Kidney capillary endothelial cell (primary cell): ENCODE results near the gene ZPR1.
A peak's percentile ranks its signal among the peaks of the same experiment; 100 is the strongest.
"Not testable (repeated sequence)": the region's sequence is repeated elsewhere in the genome, so short reads cannot be mapped to it uniquely, and the experiment has no call there.

Source experiments
- DNase-seq: peaks from one replicate; pipeline ENCODE4 v3.0.0-alpha.2; 2018; ENCODE audit warnings: low spot score

The ZPR1 gene

DNA sequence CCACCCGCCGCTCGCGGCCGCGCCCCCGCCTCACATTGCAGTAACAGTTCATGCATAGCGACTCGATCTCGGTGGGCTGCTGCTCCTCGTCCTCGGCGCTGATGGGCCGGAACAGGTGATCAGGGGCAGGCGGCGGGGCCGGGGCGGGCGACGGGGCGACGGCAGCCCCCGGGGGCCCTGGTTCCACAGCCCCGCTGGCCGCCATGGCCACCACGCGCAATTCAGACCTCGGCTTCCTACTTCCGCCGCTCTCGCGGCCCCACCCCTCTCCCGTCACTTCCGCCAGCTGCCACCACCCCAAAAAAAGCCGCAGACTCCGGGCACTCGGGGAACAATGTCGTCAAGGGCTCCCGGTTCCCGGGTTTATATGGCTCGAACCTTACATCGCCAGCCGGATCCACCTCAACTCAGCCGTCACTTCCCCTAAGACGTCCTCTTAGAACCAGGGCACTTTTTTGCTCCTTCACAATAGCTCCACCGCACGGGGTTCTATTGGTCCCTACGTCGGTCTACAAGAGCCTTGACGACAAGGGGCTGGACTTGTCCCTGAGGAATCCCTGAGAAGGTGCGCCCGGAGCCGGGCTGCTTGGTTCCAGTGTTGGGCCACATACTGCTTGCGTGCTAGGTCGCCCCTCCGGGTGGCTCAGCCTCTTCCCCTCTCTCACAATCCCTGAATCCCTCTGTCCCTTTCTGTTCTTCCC is at the start of gene ZPR1:
TSS of gene ZPR1 (minus strand) at position 238 of the 701 bp plus-strand sequence. CDS start at position 205, 33 bp downstream.
- peak; percentile 59 for DNase-seq

- no peak for DNase-seq
These were observed 48.8 kb upstream of the ZPR1 start for GRCh38 chr11:116836632-116836991.

DNA sequence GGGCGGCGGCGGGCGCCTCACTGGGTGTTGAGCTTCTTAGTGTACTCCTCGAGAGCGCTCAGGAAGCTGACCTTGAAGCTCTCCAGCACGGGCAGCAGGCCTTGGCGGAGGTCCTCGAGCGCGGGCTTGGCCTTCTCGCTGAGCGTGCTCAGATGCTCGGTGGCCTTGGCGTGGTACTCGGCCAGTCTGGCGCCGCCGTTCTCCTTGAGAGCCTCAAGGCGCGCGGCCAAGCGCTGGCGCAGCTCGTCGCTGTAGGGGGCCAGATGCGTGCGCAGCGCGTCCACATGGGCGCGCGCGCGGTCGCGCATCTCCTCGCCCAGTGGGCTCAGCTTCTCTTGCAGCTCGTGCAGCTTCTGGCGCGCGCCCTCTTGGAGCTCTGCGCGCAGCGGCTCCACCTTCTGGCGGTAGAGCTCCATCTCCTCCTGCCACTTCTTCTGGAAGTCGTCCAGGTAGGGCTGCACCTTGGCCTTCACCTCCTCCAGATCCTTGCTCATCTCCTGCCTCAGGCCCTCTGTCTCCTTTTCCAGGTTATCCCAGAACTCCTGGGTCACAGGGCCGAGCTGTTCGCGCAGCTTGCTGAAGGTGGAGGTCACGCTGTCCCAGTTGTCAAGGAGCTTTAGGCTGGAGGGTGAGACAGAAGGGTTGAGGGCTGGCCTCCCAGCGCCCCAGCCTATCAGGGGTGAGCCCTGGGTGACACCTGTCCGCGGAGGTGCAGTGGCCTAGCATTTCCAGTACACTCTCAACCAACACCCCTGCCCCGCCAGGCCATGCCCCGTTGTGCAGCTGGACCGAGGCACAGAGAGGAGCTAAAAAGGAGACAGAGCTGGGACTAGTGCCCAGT is 48.2 kb upstream of the ZPR1 start:
- peak; percentile 82 for DNase-seq

GRCh38 chr11:116835042-116835772 is 47.4 kb upstream of the ZPR1 start:
- no peak for DNase-seq

DNA sequence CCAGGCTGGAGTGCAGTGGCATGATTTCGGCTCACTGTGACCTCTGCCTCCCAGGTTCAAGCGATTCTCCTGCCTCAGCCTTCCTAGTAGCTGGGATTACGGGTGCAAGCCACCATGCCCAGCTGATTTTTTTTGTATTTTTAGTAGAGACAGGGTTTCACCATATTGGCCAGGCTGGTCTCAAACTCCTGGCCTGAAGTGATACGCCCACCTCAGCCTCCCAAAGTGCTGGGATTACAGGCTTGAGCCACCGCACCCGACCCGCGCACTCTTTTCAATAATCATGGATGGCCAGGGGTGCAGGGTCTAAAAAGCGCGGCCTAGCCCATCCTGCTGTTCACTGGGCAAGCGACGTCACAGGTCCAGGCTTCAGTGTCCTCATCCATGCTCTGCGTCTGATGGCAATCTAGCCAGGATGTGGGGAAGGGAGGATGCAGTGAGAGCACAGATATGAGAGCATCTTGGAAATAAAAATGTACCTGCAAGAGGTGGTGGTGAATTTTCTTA is 46.8 kb upstream of the ZPR1 start:
- DNase-seq: not testable (repeated sequence)

GRCh38 chr11:116833816-116834534 is 46.2 kb upstream of the ZPR1 start:
- no peak for DNase-seq

DNA sequence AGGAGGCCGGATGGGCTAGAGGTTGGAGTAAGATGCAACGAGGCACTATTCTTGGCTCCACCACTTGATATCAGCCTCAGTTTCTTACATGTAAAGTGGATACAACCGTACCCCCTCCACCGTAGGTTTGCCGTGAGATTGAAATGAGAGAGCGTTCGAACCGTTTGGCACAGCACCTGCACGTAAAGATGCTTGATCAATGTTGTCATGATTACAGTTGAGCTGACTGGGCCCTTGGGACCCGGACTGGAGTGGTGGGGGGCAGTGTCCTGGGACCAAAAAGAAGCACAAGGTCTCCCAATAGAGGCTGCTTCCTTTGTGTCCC is 45.6 kb upstream of the ZPR1 start:
- no peak for DNase-seq

DNA sequence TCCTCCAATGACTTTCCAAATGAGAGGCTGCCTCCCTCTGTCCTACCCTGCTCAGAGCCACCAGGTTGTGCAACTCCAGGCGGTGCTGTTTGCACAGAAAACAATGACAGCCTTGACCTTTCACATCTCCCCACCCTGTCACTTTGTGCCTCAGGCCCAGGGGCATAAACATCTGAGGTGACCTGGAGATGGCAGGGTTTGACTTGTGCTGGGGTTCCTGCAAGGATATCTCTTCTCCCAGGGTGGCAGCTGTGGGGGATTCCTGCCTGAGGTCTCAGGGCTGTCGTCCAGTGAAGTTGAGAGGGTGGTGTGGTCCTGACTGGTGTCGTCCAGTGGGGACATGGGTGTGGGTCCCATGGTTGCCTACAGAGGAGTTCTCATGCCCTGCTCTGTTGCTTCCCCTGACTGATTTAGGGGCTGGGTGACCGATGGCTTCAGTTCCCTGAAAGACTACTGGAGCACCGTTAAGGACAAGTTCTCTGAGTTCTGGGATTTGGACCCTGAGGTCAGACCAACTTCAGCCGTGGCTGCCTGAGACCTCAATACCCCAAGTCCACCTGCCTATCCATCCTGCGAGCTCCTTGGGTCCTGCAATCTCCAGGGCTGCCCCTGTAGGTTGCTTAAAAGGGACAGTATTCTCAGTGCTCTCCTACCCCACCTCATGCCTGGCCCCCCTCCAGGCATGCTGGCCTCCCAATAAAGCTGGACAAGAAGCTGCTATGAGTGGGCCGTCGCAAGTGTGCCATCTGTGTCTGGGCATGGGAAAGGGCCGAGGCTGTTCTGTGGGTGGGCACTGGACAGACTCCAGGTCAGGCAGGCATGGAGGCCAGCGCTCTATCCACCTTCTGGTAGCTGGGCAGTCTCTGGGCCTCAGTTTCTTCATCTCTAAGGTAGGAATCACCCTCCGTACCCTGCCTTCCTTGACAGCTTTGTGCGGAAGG is 44.8 kb upstream of the ZPR1 start:
- DNase-seq: no peak

DNA sequence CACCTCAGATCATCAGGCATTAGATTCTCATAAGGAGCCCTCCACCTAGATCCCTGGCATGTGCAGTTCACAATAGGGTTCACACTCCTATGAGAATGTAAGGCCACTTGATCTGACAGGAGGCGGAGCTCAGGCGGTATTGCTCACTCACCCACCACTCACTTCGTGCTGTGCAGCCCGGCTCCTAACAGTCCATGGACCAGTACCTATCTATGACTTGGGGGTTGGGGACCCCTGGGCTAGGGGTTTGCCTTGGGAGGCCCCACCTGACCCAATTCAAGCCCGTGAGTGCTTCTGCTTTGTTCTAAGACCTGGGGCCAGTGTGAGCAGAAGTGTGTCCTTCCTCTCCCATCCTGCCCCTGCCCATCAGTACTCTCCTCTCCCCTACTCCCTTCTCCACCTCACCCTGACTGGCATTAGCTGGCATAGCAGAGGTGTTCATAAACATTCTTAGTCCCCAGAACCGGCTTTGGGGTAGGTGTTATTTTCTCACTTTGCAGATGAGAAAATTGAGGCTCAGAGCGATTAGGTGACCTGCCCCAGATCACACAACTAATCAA is 44.0 kb upstream of the ZPR1 start:
- DNase-seq: no peak

- DNase-seq: no peak
These were observed 42.5 kb upstream of the ZPR1 start for GRCh38 chr11:116830184-116830912.

DNA sequence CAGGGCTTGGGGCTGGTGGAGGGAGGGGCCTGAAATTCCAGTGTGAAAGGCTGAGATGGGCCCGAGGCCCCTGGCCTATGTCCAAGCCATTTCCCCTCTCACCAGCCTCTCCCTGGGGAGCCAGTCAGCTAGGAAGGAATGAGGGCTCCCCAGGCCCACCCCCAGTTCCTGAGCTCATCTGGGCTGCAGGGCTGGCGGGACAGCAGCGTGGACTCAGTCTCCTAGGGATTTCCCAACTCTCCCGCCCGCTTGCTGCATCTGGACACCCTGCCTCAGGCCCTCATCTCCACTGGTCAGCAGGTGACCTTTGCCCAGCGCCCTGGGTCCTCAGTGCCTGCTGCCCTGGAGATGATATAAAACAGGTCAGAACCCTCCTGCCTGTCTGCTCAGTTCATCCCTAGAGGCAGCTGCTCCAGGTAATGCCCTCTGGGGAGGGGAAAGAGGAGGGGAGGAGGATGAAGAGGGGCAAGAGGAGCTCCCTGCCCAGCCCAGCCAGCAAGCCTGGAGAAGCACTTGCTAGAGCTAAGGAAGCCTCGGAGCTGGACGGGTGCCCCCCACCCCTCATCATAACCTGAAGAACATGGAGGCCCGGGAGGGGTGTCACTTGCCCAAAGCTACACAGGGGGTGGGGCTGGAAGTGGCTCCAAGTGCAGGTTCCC is 41.8 kb upstream of the ZPR1 start, which contains the start of gene APOC3:
TSS of gene APOC3 (plus strand) at position 383 of the 659 bp plus-strand sequence. CDS start 676 bp downstream, outside the sequence.
- DNase-seq: no peak

- DNase-seq: no peak
These were observed 41.1 kb upstream of the ZPR1 start for GRCh38 chr11:116828632-116829524.

- no peak for DNase-seq
These were observed 39.6 kb upstream of the ZPR1 start for GRCh38 chr11:116827461-116827860.

DNA sequence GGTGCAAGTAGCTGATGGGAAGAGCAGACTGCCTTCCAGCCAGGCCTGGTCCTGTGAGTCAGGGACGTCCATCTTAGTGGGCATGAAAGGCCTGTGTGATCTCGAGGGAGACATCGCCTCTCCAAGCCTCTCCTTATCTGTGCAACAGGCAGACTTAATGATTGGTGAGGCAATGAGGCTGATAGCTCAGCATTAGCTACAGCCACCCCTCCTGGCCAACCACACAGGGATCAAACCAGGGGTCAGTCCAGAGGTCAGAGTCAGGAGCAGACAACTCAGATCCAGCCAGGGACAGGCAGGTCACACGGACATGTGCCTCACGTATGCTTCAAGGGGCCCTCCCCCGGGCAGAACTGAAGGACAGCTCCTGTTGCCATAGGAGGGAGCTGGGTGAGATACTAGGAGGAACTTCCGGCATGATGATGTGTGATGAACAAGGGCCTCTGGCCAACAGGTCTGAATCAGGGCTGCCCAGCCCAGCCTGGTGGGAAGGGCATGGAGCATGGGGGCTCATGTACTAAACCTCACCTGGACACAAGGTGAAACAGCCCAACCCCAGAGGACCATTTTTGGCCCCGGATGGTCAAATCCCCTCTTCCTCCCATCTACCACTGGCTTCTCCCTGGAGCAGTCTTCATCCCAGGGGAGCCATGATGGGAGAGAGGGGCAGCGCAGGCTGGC is 39.1 kb upstream of the ZPR1 start:
- no peak for DNase-seq

DNA sequence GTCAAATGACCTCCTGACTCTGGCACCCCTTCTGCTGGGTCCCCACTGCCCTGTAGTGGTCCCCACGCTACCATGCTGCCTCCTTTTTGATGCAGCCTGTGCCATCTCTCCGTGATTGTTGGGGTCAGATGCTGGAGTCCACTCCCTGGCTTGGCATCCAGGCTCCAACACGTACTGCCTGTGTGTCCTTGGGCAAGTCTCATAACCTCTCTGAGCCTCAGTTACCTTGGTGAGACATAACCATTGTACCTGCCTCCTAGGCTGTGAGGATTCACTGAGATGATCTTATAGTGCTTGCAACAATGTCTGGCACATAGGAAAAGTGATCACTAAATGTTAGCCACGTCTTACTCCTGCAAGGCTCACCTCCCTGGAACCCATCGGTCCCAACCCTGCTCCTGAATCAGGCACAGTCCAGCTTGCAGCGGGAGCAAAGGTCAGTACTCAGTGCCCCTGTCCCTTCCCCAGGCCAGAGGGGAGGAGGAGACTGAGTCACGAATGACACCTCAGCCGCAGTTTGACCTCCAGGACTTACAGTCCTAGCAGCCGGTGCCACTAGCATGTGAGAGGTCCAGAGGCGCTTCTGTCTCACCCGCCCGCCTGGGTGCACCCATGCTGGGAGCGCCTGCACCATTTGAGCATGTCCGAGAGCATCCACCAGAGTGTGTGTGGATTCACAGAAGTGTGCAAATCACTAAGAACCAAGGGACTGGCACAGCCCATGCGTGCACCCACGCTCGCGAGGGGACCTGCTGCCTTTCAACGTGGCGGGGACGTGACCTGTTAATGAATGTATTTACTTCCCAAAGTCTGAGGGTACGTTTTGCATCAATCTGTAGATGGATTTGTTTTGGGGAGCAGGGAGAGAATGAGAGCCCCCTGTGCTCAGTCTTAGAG is 38.3 kb upstream of the ZPR1 start:
- no peak for DNase-seq

- DNase-seq: no peak
These were observed 37.6 kb upstream of the ZPR1 start for GRCh38 chr11:116825434-116825833.
